Measurements from ENCODE around the gene AMMECR1. TPM values are rescaled to one million over a fixed set of nuclear protein-coding genes. Genes with fewer than 3 reads are reported as not detected.

The AMMECR1 gene
- total RNA-seq, 1 experiment from 2014 or later = 15.0 TPM

DNA sequence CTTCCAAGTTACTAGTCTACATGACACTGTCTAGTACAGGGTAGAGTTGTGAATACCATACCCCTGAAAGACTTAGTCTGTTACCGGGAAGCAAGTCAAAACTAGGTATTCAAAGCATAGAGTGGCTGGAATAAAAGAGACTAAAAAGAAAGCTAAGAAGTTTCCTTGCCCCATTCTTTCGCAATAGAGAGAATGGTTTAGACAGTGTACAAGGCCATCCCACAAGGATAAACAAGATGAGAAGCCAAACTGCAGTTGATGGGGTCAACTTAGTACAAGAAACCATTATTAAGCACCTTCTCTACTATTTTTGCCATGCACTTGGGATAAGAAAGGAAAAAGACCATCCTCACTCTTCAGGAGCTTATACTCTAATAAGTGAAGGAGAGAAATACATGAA, 30.3 kb downstream of the AMMECR1 start:
- CTCF ChIA-PET = no interaction called here
- no peak for ATAC-seq
- Histone ChIP-seq H3K4me3 (ENCODE audit: low read depth in 2 of 2, low read length in 2 of 2) (no peak overlapping the region), H3K27ac (ENCODE audit: low read length) (no peak overlapping the region), H3K27me3 (ENCODE audit: control insufficient read depth, insufficient read depth, low read length) (no peaks in the 10 kb centered on the region), H3K36me3 (ENCODE audit: control insufficient read depth, insufficient read depth, low read length) (no peaks in the 10 kb centered on the region; the same call in 1 of the 2 replicates), H3K9me3 (ENCODE audit: control insufficient read depth, insufficient read depth, low read depth, low read length) (no peaks in the 10 kb centered on the region), H3K4me1 (ENCODE audit: control insufficient read depth, insufficient read depth, low read length) (no peaks in the 10 kb centered on the region)
- in situ Hi-C loops (cut with HindIII; ENCODE audit: low pct_unique_long_range_greater_than_20kb, low sequenced_read_pairs) = no loop called here
- TF ChIP-seq POLR2AphosphoS5 (IDR thresholded peaks at IDR 0.05; ENCODE audit: low read depth, low read length) = no peak
- no peak for TF ChIP-seq SIN3A (IDR thresholded peaks at IDR 0.05; ENCODE audit: borderline replicate concordance, insufficient read depth, low read depth, low read length)
- TF ChIP-seq, protein P1, sequence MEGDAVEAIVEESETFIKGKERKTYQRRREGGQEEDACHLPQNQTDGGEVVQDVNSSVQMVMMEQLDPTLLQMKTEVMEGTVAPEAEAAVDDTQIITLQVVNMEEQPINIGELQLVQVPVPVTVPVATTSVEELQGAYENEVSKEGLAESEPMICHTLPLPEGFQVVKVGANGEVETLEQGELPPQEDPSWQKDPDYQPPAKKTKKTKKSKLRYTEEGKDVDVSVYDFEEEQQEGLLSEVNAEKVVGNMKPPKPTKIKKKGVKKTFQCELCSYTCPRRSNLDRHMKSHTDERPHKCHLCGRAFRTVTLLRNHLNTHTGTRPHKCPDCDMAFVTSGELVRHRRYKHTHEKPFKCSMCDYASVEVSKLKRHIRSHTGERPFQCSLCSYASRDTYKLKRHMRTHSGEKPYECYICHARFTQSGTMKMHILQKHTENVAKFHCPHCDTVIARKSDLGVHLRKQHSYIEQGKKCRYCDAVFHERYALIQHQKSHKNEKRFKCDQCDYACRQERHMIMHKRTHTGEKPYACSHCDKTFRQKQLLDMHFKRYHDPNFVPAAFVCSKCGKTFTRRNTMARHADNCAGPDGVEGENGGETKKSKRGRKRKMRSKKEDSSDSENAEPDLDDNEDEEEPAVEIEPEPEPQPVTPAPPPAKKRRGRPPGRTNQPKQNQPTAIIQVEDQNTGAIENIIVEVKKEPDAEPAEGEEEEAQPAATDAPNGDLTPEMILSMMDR (IDR thresholded peaks at IDR 0.05) = no peak
- no peak for TF ChIP-seq TCF7L2 (IDR thresholded peaks at IDR 0.05; ENCODE audit: low read depth, low read length)
- TF ChIP-seq, protein P2, sequence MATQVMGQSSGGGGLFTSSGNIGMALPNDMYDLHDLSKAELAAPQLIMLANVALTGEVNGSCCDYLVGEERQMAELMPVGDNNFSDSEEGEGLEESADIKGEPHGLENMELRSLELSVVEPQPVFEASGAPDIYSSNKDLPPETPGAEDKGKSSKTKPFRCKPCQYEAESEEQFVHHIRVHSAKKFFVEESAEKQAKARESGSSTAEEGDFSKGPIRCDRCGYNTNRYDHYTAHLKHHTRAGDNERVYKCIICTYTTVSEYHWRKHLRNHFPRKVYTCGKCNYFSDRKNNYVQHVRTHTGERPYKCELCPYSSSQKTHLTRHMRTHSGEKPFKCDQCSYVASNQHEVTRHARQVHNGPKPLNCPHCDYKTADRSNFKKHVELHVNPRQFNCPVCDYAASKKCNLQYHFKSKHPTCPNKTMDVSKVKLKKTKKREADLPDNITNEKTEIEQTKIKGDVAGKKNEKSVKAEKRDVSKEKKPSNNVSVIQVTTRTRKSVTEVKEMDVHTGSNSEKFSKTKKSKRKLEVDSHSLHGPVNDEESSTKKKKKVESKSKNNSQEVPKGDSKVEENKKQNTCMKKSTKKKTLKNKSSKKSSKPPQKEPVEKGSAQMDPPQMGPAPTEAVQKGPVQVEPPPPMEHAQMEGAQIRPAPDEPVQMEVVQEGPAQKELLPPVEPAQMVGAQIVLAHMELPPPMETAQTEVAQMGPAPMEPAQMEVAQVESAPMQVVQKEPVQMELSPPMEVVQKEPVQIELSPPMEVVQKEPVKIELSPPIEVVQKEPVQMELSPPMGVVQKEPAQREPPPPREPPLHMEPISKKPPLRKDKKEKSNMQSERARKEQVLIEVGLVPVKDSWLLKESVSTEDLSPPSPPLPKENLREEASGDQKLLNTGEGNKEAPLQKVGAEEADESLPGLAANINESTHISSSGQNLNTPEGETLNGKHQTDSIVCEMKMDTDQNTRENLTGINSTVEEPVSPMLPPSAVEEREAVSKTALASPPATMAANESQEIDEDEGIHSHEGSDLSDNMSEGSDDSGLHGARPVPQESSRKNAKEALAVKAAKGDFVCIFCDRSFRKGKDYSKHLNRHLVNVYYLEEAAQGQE (IDR thresholded peaks at IDR 0.05; ENCODE audit: insufficient read depth in 1 of 2, low read depth in 2 of 2, low read length in 1 of 2) = no peak
- intact Hi-C loops (cut with micrococcal nuclease; ENCODE audit: unreplicated experiment) = no loop called here
- no peak for DNase-seq (ENCODE audit: low read depth, low spot score)
- POLR2A ChIA-PET = no interaction called here
- no TSS peak for BruUV-seq (replicated peaks)

DNA sequence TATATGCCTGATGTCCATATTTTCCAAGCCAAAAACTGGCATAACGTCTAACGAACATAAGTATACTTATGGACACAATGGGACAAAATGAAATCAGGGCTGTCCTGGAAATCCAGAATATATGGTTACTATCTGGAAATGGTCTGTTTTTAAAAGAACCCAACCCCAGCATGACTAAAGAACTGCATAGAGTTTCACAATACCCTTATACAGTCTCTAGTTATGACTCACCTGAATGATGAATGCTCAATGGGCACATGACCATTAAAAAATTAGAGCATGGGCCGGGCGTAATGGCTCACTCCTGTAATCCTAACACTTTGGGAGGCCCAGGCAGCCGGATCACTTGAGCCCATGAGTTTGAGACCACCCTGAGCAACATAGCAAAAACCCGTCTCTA, 31.8 kb downstream of the AMMECR1 start:
- TF ChIP-seq POLR2AphosphoS5 (IDR thresholded peaks at IDR 0.05; ENCODE audit: low read depth, low read length) = no peak
- TF ChIP-seq, protein P2 (IDR thresholded peaks at IDR 0.05; ENCODE audit: insufficient read depth in 1 of 2, low read depth in 2 of 2, low read length in 1 of 2) = no peak
- TF ChIP-seq, protein P1 (IDR thresholded peaks at IDR 0.05) = no peak
- no peak for TF ChIP-seq TCF7L2 (IDR thresholded peaks at IDR 0.05; ENCODE audit: low read depth, low read length)
- TF ChIP-seq SIN3A (IDR thresholded peaks at IDR 0.05; ENCODE audit: borderline replicate concordance, insufficient read depth, low read depth, low read length) = no peak
- no peak overlapping the region for H3K4me3 ChIP-seq (ENCODE audit: low read depth in 2 of 2, low read length in 2 of 2)
- intact Hi-C loops (cut with micrococcal nuclease; ENCODE audit: unreplicated experiment) (no loop called here), in situ Hi-C loops (cut with HindIII; ENCODE audit: low pct_unique_long_range_greater_than_20kb, low sequenced_read_pairs) (no loop called here)
- DNase-seq (ENCODE audit: low read depth, low spot score) (no peak), ATAC-seq (no peak)
- ChIA-PET POLR2A (no interaction called here), CTCF (no interaction called here)
- no peak overlapping the region for H3K27ac ChIP-seq (ENCODE audit: low read length)
- H3K36me3 ChIP-seq (ENCODE audit: control insufficient read depth, insufficient read depth, low read length) = no peaks in the 10 kb centered on the region; the same call in 1 of the 2 replicates
- H3K9me3 ChIP-seq (ENCODE audit: control insufficient read depth, insufficient read depth, low read depth, low read length) = no peaks in the 10 kb centered on the region
- no peaks in the 10 kb centered on the region for H3K27me3 ChIP-seq (ENCODE audit: control insufficient read depth, insufficient read depth, low read length)
- H3K4me1 ChIP-seq (ENCODE audit: control insufficient read depth, insufficient read depth, low read length) = no peaks in the 10 kb centered on the region
- BruUV-seq (replicated peaks) = no TSS peak

Data from Panc1 (cell line).